Measurements from ENCODE around the gene POLR3B. TPM values are rescaled to one million over a fixed set of nuclear protein-coding genes. Genes with fewer than 3 reads are reported as not detected.

Gene POLR3B
- total RNA-seq, 1 donor = 18.5 TPM

GRCh38 chr12:106495354-106495965 is 137.9 kb downstream of the POLR3B start:
- no peak for DNase-seq (ENCODE audit: low read depth)

GRCh38 chr12:106498056-106498455 is 140.5 kb downstream of the POLR3B start:
- peak; percentile 11 for DNase-seq (ENCODE audit: low read depth)
- TF ChIP-seq, protein P1, sequence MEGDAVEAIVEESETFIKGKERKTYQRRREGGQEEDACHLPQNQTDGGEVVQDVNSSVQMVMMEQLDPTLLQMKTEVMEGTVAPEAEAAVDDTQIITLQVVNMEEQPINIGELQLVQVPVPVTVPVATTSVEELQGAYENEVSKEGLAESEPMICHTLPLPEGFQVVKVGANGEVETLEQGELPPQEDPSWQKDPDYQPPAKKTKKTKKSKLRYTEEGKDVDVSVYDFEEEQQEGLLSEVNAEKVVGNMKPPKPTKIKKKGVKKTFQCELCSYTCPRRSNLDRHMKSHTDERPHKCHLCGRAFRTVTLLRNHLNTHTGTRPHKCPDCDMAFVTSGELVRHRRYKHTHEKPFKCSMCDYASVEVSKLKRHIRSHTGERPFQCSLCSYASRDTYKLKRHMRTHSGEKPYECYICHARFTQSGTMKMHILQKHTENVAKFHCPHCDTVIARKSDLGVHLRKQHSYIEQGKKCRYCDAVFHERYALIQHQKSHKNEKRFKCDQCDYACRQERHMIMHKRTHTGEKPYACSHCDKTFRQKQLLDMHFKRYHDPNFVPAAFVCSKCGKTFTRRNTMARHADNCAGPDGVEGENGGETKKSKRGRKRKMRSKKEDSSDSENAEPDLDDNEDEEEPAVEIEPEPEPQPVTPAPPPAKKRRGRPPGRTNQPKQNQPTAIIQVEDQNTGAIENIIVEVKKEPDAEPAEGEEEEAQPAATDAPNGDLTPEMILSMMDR (IDR thresholded peaks at IDR 0.05; ENCODE audit: insufficient read depth, low read length) = no peak
- no peak overlapping the region for H3K4me3 ChIP-seq (ENCODE audit: low read depth, low read length)

More at GRCh38 chr12:106495354-106495965, 137.9 kb downstream of the POLR3B start:
- no peak overlapping the region for H3K4me3 ChIP-seq (ENCODE audit: low read depth, low read length)
- TF ChIP-seq, protein P1 (IDR thresholded peaks at IDR 0.05; ENCODE audit: insufficient read depth, low read length) = no peak

DNA sequence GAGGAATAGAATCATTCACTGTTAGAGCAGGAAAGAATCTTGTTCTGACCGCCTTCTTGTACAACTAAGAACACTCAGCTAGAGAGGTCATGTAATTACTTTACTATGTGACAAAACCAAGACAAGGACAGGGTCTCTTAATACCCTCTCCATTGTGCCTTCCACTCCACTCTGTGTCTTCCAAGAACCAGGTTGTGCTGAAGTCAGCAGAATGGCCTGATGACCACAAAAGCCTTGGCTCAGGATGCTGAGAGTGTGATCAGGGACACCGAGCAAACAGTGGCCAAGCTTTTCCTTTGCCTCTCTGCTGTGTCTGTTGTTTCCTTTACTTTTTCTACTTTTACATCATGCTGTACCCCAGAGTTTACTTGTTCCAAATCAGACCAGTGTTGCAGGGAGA is 142.1 kb downstream of the POLR3B start:
- TF ChIP-seq, protein P1 (IDR thresholded peaks at IDR 0.05; ENCODE audit: insufficient read depth, low read length) = no peak
- no peak overlapping the region for H3K4me3 ChIP-seq (ENCODE audit: low read depth, low read length)
- DNase-seq (ENCODE audit: low read depth) = no peak

GRCh38 chr12:106506691-106507090 is 149.1 kb downstream of the POLR3B start:
- DNase-seq (ENCODE audit: low read depth) = no peak
- no peak overlapping the region for H3K4me3 ChIP-seq (ENCODE audit: low read depth, low read length)
- TF ChIP-seq, protein P1 (IDR thresholded peaks at IDR 0.05; ENCODE audit: insufficient read depth, low read length) = no peak

DNA sequence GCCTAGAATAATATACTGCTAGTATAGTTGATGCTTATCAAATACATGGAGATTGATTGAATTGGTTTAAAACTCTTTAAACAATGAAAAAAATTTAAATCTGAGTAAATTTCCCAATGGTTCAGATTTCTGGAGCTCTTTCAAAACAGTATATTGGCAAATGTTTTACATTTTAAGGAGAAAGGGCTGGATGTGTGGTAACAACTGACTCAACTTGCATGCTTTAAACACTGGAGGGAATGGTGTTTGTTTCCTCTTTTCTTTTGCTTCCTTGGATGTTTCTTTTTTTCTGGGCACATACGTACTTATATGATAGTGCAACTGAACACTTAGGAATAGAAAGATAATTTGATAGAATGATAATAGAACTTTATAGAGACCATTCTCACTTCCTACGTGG is 151.4 kb downstream of the POLR3B start:
- TF ChIP-seq, protein P1 (IDR thresholded peaks at IDR 0.05; ENCODE audit: insufficient read depth, low read length) = no peak
- no peak for DNase-seq (ENCODE audit: low read depth)
- no peak overlapping the region for H3K4me3 ChIP-seq (ENCODE audit: low read depth, low read length)

DNA sequence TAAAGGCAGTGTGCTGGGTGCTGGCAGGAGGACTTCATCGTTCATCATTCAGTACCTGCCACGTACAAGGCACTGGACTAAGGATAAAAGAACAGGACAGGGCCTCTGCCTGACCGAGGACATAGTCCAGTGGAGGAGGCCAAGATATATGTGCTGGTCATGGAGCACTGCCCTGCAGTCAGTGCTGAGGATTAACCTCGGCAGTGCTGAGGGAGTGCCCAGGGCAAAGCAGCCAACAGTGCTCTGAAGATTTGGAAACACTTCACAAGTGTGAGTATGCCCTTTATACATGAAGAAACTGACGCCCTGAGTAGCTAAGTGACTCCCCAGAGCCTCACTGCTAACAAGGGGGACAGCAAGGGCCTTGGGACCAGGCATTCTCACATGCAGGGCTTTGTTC is 153.8 kb downstream of the POLR3B start:
- TF ChIP-seq, protein P1 (IDR thresholded peaks at IDR 0.05; ENCODE audit: insufficient read depth, low read length) = no peak
- H3K4me3 ChIP-seq (ENCODE audit: low read depth, low read length) = no peak overlapping the region
- no peak for DNase-seq (ENCODE audit: low read depth)

DNA sequence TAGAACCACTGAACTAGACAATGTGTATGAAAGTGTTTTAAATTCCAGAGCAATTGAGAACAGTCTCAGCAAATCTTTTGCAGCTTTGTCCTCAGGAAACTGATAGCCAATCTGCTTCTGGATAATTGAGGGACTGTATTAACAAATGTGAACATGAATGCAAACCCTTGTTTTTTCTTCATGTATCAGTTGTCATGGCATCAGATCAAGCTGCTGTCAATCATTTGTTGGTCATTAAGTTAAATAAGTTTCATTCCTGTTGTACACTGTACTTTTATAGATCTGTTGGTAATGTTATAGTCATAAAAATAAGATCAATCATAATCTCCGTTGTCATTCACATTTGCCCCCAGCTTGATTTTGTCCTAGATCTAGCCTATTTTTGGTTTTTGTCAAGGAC is 159.8 kb downstream of the POLR3B start:
- DNase-seq (ENCODE audit: low read depth) = no peak
- H3K4me3 ChIP-seq (ENCODE audit: low read depth, low read length) = no peak overlapping the region
- TF ChIP-seq, protein P1 (IDR thresholded peaks at IDR 0.05; ENCODE audit: insufficient read depth, low read length) = no peak
